Vagina (tissue), 2 donors: ENCODE measurements around the gene TALDO1.

Source experiments
- POLR2A ChIP-seq, 2 donors: fragments of 450-650 bp; IDR thresholded peaks; one replicate each; pipeline ENCODE4 v1.6.1; 2017; ENCODE audit warnings: antibody characterized with exemption in 2 of 2, mild to moderate bottlenecking in 2 of 2, moderate library complexity in 2 of 2
- POLR2AphosphoS5 ChIP-seq, 2 donors: sonication (generic); formaldehyde crosslinking; IDR thresholded peaks; one replicate each; pipeline ENCODE4 v1.9.0; 2017; ENCODE audit warnings: antibody characterized with exemption in 2 of 2, mild to moderate bottlenecking in 2 of 2, low read depth in 1 of 2; ENCODE audit not compliant: insufficient read depth in 1 of 2
- TF ChIP-seq, protein P1 (sequence below), 3 experiments: fragments of 450-650 bp in 2 of 3; fragments of 200-600 bp in 1 of 3; sonication (generic) in 1 of 3; IDR thresholded peaks; one replicate each; pipeline ENCODE4 v1.5.1; 2017 to 2019; ENCODE audit warnings: antibody characterized with exemption in 3 of 3, mild to moderate bottlenecking in 2 of 3, moderate library complexity in 2 of 3

DNA sequence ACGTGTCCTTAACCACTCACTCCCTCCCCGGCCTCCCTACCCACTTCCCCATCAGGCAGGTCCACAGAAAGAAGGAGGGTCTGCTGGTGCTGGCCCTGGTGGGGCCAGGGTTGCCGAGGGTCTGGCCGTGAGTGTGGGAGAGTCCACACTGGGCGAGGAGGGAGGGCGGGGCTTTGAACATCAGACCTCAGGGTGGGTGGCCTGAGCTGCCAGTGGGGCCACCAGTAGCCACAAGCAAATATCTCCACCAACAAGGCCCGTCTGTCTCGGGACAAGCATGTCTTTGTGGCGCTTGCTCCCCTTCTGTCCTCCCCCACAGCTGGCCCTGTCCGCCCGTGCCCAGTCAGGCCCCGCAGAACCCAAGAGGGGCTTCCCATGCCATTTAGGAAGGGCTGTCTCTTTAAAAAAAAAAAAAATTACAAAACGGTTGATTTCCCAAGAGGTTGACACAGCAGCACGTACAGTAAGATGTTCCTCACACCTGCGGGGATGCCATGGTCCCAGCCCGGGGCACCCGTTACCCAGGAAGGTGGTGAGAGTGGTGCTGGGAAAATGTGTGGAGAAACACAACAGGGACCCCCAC lies 17.7 kb upstream of the TALDO1 start:
- TF ChIP-seq, protein P1, sequence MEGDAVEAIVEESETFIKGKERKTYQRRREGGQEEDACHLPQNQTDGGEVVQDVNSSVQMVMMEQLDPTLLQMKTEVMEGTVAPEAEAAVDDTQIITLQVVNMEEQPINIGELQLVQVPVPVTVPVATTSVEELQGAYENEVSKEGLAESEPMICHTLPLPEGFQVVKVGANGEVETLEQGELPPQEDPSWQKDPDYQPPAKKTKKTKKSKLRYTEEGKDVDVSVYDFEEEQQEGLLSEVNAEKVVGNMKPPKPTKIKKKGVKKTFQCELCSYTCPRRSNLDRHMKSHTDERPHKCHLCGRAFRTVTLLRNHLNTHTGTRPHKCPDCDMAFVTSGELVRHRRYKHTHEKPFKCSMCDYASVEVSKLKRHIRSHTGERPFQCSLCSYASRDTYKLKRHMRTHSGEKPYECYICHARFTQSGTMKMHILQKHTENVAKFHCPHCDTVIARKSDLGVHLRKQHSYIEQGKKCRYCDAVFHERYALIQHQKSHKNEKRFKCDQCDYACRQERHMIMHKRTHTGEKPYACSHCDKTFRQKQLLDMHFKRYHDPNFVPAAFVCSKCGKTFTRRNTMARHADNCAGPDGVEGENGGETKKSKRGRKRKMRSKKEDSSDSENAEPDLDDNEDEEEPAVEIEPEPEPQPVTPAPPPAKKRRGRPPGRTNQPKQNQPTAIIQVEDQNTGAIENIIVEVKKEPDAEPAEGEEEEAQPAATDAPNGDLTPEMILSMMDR (IDR thresholded peaks at IDR 0.05), result no peak
- TF ChIP-seq POLR2AphosphoS5 (IDR thresholded peaks at IDR 0.05; ENCODE audit: insufficient read depth in 1 of 2, low read depth in 1 of 2), result no peak
- TF ChIP-seq POLR2A (IDR thresholded peaks at IDR 0.05), result no peak
